NT2/D1 (cell line): ENCODE results near the gene WDFY3.

Experiments used
- DNase-seq: peaks from one replicate; pipeline ENCODE4 v3.0.0-alpha.2; 2011; ENCODE audit warnings: low read depth, low spot score
- H3K27me3 ChIP-seq: 2 replicates; pipeline ENCODE4 v1.6.0; 2011; ENCODE audit warnings: mild to moderate bottlenecking; ENCODE audit not compliant: insufficient read length, insufficient read depth
- H3K36me3 ChIP-seq: 2 replicates; pipeline ENCODE4 v1.6.1; 2011; ENCODE audit warnings: mild to moderate bottlenecking, low read length, mixed read lengths; ENCODE audit not compliant: insufficient read depth, insufficient read length
- H3K4me1 ChIP-seq: 2 replicates; pipeline ENCODE4 v1.5.1; 2011; ENCODE audit not compliant: insufficient read depth, insufficient read length
- H3K4me3 ChIP-seq: 2 replicates; pipeline ENCODE4 v1.5.1; 2011; ENCODE audit warnings: low read depth; ENCODE audit not compliant: insufficient read length
- H3K9ac ChIP-seq: 2 replicates; pipeline ENCODE4 v1.6.0; 2011; ENCODE audit warnings: low read depth; ENCODE audit not compliant: insufficient read length
- H3K9me3 ChIP-seq: 2 replicates; pipeline ENCODE4 v1.5.1; 2011; ENCODE audit warnings: mild to moderate bottlenecking, low read length; ENCODE audit not compliant: insufficient read depth
- SUZ12 ChIP-seq: IDR thresholded peaks from 2 replicates; pipeline ENCODE4 v1.6.1; 2011; ENCODE audit not compliant: insufficient read length, insufficient read depth; ENCODE audit errors: extremely low read depth
- YY1 ChIP-seq: IDR thresholded peaks from 2 replicates; pipeline ENCODE4 v1.6.1; 2011; ENCODE audit not compliant: insufficient read length, insufficient read depth
- ZNF274 ChIP-seq: IDR thresholded peaks from 2 replicates; pipeline ENCODE4 v1.6.1; 2011; ENCODE audit warnings: mild to moderate bottlenecking, low read depth, low read length

The WDFY3 gene

DNA sequence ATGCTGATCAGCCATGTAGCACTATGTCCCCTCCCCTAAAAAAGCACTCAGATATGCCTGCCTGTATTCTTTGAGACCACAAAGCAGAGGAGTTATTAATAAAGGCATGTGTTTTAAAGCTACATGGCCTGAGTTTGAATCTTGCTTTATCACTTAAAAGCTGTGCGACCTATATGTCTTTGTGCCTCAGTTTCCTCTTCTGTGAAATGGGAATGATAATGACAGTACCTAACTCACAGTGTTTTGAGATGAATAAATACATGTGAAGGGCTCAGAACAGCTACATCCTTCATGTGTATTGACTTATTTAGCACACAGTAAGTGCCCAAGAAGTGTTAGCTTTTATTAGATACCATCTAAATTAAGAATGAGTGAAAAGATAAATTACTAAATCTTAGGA, 180.0 kb downstream of the WDFY3 start:
- Histone ChIP-seq H3K9ac (no peak overlapping the region), H3K4me3 (no peak overlapping the region), H3K27me3 (no peaks in the 10 kb centered on the region), H3K9me3 (no peaks in the 10 kb centered on the region), H3K36me3 (peaks cover 63% of the 10 kb centered on the region), H3K4me1 (no peaks in the 10 kb centered on the region)
- no peak for TF ChIP-seq ZNF274
- no peak for TF ChIP-seq YY1
- no peak for TF ChIP-seq SUZ12
- no peak for DNase-seq

DNA sequence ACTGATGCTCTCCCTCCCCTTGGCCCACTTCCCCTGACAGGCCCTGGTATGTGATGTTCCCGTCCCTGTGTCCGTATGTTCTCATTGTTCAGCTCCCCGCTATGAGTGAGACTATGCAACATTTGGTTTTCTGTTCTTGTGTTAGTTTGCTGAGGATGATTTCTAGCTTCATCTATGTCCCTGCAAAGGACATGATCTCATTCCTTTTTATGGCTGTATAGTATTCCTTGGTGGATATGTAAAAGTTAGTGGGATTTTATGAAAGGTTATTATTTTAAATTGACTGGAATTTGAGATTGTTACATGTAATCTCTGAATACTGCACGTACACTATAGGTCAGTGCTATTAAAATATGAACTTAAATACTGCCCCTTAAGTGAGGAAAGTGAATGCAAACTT, 184.0 kb downstream of the WDFY3 start:
- TF ChIP-seq ZNF274: no peak
- no peak for TF ChIP-seq SUZ12
- TF ChIP-seq YY1: no peak
- no peak for DNase-seq

DNA sequence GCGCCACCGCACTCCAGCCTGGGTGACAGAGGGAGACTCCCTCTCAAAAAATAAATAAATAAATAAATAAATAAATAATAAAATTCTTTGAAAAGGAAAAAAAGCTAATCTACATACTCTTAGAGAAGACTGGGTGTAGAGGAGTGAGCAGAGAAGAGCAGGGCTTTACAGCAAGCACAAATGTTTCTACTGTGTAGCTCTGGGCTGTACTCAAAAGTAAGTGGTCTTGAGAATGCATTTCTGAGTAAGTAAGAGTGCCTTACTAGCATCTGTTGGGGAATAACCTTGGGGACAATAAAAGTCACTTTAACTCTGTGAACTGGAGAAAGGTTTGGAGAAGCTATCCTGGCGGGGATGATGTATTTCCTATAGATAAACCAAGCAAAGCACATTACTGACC, 185.8 kb downstream of the WDFY3 start:
- Histone ChIP-seq H3K4me3 (no peak overlapping the region), H3K9ac (no peak overlapping the region), H3K9me3 (no peaks in the 10 kb centered on the region), H3K4me1 (no peaks in the 10 kb centered on the region), H3K36me3 (peaks cover 52% of the 10 kb centered on the region), H3K27me3 (no peaks in the 10 kb centered on the region)
- DNase-seq: no peak
- TF ChIP-seq ZNF274 (no peak), YY1 (no peak)

More for the DNA sequence above, 184.0 kb downstream of the WDFY3 start:
- no peaks in the 10 kb centered on the region for H3K27me3 ChIP-seq
- H3K4me3 ChIP-seq: no peak overlapping the region
- peaks cover 66% of the 10 kb centered on the region for H3K36me3 ChIP-seq
- H3K9ac ChIP-seq: no peak overlapping the region
- no peaks in the 10 kb centered on the region for H3K9me3 ChIP-seq
- H3K4me1 ChIP-seq: no peaks in the 10 kb centered on the region

DNA sequence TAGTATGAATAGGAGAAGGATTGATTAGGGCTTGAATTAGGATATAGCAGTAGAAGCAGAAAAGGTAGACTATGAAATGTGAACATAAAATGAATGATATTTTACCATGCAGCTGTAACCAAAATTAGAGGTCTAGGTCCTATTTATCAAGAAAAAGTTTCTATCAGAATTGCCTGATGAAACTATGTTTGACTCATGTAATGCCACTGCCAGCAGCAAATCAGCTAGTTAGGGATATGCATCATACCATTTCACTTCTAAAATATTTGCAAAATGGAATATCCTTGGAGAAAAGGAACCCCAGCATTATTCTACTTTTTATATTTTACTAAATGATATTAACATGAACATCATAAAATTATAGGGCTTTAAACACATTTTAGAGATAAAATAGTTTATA, 188.4 kb downstream of the WDFY3 start:
- no peak for DNase-seq
- Histone ChIP-seq H3K9me3 (no peaks in the 10 kb centered on the region), H3K27me3 (no peaks in the 10 kb centered on the region), H3K9ac (no peak overlapping the region), H3K36me3 (peaks cover 50% of the 10 kb centered on the region), H3K4me1 (no peaks in the 10 kb centered on the region), H3K4me3 (no peak overlapping the region)
- no peak for TF ChIP-seq YY1
- no peak for TF ChIP-seq ZNF274

DNA sequence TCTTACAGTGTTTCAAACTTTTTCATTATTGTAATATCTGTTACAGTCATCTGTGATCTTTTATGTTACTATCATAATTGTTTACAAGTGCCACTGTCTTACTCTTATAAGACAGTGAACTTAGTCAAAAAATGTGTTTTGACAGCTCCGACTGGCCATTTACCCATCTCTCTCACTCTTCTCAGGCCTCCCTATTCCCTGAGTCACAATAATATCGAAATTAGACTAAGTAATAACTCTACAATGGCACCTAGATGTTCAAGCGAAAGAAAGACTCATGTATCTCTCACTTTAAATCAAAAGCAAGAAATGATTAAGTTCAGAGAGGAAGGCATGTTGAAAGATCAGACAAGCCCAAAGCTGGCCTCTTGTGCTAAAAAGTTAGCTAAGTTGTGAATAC, 199.3 kb downstream of the WDFY3 start:
- Histone ChIP-seq H3K4me3 (no peak overlapping the region), H3K9ac (no peak overlapping the region), H3K9me3 (no peaks in the 10 kb centered on the region), H3K27me3 (no peaks in the 10 kb centered on the region), H3K4me1 (no peaks in the 10 kb centered on the region), H3K36me3 (peaks cover 24% of the 10 kb centered on the region)
- TF ChIP-seq ZNF274: no peak
- TF ChIP-seq SUZ12: no peak
- no peak for TF ChIP-seq YY1
- no peak for DNase-seq

DNA sequence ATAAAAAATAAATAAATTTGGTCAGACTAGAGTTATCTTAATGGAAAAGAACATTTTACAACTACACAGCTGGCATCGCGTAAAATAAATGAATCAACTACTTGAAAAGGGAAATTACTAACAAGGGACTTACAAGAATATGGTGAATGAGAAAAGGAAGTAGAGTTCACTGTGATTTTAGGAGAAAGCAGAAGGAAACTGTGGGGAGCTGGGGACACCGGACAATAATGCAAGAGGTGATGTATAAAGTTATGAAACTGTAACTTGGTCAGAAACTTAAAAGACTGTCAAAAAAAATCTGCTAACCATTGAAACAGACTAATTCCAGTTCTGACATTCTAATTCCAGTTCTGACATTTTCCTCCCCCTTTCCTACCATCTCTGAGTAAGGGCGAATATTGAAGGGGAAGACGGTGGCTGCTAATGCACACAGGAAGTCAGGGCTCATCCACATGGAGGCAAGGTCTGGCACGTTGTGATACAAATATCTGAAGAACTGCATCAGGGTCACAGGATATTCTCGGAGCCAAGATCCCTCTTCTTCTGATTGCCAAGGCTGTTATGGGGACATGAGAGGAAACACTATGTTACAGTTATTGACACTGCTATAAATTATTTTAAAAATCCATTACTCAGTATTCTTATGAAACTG, 213.0 kb downstream of the WDFY3 start:
- TF ChIP-seq SUZ12 (no peak), ZNF274 (no peak), YY1 (no peak)
- Histone ChIP-seq H3K36me3 (peaks cover 59% of the 10 kb centered on the region), H3K9ac (no peak overlapping the region), H3K27me3 (no peaks in the 10 kb centered on the region), H3K4me3 (no peak overlapping the region), H3K4me1 (no peaks in the 10 kb centered on the region), H3K9me3 (no peaks in the 10 kb centered on the region)
- DNase-seq: no peak

DNA sequence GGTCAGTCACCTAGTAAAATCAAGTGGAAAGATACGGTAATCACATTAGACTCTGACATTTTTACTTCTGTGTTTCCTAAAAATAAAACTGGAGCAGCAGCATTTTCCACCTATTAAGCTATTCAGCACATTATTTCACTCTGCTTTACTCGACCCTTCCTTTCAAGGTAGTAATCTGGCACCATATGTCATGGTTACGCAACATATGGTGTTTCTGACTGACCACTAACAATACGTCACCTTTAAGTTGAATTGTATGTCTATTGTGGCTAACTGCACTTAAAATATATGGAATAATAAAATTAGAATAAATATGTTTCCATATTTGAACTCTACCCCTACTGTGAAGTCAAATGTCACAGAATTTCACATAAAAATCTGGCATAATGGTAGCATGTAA, 214.8 kb downstream of the WDFY3 start:
- TF ChIP-seq SUZ12 (no peak), ZNF274 (no peak), YY1 (no peak)
- no peak for DNase-seq
- Histone ChIP-seq H3K36me3 (peaks cover 70% of the 10 kb centered on the region), H3K9ac (no peak overlapping the region), H3K27me3 (no peaks in the 10 kb centered on the region), H3K9me3 (no peaks in the 10 kb centered on the region), H3K4me1 (no peaks in the 10 kb centered on the region), H3K4me3 (no peak overlapping the region)
